GM19035 (cell line): Measurements from ENCODE around the gene PHF19.

Experiments used
- ATAC-seq: cut with Tn5 transposase; IDR thresholded peaks from one replicate; pipeline ENCODE4 v1.9.1; 2021; ENCODE audit not compliant: unreplicated experiment

PHF19 gene

GRCh38 chr9:120815075-120815474, 61.9 kb downstream of the PHF19 start:
- ATAC-seq: no peak

GRCh38 chr9:120808931-120809330, 68.1 kb downstream of the PHF19 start:
- no peak for ATAC-seq

GRCh38 chr9:120807607-120808379, 69.2 kb downstream of the PHF19 start:
- ATAC-seq: no peak
